GM03348 (cell line): ENCODE results near the gene FPR2.
"Not testable (repeated sequence)": the region's sequence is repeated elsewhere in the genome, so short reads cannot be mapped to it uniquely, and the experiment has no call there.

Experiments
- DNase-seq: peaks from one replicate; pipeline ENCODE4 v3.0.0; 2012; ENCODE audit warnings: low spot score

The FPR2 gene

DNA sequence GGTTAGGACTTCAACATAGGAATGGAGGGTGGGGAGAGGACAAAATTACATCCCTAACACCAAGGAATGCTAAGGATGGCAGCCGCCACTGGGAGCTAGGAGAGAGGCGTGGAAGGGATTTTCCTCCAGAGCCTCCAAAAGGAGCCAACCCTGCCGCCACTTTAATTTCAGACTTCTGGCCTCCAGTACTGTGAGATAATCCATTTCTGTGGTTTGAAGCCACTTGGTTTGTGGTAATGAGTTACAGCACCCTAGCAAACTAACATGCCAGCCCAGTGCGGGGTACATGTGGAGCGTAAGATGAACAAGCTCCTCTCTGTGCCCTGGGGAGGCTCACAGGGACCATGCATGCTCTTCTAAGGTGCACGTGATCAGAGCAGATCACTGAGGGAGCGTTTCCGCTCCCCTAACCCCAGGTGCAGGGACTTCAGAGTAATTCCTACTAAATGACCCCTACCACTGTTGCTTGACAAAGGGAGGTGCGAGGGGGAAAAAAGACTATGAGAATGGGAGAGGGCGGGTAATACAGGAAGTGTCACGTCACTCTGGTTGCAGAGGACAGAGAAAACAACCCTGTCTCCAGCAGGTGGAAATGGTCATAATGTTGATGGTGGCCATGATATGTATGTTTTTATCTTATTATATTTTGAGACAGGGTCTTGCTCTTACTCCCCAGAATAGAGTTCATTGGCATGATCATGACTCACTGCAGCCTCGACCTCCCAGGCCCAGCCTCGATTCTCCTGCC, 21.3 kb upstream of the FPR2 start:
- no peak for DNase-seq

DNA sequence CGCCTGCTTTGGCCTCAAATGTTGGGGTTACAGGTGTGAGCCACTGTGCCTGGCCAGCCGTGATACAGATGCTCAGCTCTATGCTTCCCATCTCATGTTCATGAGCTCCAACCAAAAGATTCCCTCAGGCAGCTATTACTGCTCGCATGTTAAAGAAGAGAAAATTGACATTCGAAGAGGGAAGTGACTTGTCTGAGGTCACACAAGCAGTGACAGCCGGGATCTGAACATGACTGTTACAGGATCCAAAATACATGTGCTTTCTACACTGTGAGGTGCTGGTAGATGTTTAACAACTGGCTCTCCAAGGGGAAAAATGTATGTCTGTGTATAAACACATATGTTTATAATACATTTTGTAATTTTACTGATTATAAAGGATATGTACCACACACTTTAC, 20.6 kb upstream of the FPR2 start:
- no peak for DNase-seq

DNA sequence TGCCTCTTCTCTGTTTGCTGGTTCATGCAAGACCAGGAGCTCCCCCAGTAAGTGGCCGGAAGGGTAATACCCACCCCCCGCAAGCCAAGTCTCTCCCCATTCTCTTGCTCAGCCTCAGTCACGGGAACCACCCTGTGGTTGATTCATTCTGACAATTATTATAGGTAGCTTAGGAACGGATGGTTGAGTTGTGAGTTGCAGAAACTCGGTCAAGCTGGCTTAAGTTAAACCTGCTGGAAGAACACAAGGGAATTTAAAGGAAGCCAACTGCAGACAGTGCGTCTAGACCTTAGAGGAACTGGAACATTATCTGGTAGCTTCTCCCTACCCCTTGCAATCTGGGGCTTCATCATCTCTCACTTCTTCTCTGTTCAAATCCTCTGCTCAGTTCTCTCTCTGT, 18.2 kb upstream of the FPR2 start:
- DNase-seq: no peak

DNA sequence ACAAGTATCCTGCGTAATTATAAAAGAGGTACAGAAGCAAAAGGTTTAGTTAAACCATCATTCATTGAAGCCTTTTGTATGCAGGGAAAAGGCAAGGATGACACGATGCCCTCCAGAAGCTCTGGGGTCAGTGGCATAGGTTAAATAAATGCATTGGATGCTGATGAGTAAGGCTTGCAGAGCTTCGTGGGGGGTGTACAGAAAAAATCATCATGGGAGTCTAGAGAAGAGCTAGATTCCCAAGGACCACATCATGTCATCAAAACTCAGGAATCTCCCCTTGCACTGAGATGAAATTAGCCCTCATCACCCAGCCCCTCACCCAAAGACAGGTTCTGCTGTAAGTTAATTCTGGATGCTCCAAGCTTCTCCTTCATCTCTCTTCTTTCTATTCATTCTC, 17.6 kb upstream of the FPR2 start:
- DNase-seq: no peak

DNA sequence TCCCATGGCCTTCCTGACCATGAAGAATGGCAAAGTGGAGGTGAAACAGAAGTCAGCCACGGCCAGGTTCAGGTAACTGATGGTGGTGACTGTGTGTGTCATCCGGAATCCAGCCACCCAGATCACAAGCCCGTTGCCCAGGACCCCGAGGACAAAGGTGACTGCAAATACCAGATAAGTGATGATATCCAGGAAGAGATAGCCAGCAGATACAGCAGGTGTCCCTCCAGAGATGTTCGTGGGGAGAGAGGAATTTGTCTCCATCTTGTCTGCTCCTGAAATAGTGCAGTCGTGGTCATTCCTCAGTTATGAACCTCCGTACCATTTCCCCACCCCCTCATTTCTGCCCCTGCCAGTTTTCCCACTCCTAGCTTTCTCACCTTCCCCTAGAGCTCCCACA, 14.2 kb upstream of the FPR2 start:
- no peak for DNase-seq

DNA sequence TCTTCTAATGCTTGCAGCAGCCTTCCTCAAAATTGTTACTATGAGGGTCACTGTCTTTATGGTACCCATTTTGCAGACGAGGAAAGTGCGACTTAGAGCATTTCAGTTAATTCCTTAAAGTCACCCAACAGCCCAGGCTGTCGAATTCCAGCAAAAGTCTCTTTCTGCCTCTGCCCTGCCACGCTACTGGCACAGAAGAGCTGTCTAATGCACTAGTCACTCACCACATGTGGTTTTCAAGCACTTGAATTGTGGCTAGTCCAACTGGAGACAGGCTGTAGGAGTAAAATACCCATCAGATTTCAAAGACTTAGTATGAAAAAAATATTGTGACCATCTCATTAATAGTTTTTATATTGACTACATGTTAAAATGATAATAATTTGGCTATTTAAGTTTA, 11.0 kb upstream of the FPR2 start:
- DNase-seq: peak; percentile 60

DNA sequence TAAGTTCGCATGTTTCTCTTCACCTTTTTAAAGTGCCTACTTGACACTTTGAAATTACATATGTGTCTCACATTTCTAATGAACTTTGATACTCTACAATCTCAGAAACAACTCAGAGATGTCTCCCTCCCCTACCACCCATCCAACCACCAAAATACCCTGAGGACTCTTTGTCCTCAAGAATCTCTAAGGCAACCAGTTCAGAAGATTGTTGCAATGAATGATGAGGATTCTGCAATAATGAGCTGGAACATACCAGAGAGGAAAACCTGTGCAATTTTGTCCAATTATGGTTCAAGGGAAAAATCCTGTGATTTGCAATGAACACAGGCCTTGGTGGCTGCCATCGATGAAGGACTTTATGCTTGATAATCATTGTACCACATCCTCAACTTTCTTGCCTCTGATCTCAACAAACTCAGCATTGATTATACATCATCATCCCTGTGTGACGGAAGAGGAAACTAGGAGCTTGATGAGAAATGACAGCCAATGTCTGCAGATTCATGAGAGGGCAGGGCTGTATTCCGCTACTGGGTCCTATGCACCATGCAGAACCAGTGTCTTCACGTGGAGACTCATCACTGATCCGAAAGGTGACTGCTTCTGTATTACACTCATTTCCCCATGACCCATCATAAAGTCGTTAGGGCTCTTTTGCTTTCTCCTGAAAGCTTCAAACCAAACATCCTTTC, 10.4 kb upstream of the FPR2 start:
- no peak for DNase-seq

DNA sequence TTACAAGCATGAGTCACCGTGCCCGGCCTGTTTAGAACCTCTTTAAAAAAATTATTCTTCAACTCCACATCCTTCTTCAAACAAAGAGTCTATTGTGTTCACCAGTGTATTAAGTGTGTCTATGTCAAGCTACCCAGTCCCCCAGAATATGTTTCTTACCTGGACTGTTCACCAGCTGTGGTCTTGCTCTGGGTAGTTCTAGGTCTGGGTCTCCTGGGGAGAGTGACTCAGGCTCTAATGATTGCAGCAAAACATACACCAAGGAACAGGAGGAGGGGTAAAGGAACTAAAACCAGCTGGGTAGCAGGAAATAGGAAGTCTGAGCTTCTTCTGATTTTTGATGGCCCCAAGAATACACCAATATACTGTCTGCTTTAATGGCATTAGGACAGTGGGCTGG, 9.3 kb upstream of the FPR2 start, which contains the start of gene FPR1:
Gene FPR1, minus strand, starts transcription at position 224 of the 400 bp plus-strand sequence. CDS start 4,884 bp downstream, outside the sequence.
- DNase-seq: no peak

DNA sequence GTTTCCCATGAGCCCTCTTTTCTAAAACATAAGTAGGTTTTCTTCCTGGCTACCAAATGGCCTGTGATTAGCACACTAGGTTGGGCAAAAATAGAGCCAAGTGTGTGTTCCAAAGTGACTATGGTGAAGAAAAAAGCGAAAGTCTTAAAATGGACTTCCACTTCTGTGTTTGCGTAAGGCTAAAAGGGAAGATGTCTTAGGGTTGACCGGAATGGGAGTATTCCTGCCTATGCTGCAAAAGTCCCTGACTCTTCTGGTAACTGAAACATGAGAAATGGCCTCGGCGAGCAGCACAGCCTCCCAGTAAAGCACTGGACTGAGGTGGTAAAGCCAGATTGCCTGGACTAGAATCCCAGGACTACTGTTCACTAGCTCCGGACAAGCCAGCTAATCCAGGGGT, 6.9 kb upstream of the FPR2 start:
- DNase-seq: no peak

DNA sequence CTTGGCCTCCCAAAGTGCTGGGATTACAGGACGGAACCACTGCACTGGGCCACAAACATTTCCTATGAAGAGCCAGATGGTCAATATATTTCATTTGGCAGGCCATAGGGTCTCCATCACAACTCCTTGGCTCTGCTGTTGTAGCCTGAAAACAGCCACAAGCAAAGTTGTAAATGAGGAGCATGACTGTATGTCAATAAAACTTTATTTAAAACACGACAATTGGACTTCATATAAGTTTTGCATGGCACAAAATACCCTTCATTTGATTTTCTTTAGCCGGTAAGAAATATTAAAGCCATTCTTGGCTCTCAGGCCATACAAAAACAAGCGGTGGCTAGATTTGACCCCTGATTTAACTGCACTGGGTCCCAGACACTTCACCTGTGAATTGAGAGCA, 6.2 kb upstream of the FPR2 start:
- DNase-seq: no peak

DNA sequence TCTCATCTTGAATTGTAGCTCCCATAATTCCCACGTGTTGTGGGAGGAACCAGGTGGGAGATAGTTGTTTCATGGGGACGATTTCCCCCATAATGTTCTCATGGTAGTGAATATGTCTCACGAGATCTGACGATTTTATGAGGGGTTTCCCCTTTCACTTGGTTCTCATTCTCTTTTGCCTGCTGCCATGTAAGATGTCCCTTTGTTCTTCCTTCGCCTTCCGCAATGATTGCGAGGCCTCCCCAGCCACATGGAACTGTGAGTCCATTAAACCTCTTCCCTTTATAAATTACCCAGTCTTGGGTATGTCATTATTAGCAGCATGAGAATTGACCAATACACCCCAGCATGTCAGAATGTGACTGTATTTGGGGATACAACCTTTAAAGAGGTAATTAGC, 5.4 kb upstream of the FPR2 start:
- DNase-seq: no peak

DNA sequence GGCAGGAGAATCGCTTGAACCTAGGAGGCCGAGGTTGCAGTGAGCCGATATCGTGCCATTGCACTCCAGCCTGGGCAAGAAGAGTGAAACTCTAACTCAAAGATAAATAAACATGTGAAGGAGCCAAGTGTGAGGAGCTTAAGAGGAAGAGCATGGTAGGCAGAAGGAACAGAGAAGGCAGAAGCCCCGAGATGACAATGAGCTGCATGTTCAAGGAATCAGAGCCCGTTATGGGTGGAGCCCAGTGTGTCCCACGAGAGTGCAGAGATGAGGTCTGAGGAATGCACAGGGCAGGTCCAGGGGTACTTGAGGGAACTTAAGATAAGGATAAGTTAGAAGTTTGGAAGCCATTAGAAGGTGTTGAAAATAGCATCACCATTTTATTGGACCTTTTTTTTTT, 716 bp downstream of the FPR2 start:
- no peak for DNase-seq

DNA sequence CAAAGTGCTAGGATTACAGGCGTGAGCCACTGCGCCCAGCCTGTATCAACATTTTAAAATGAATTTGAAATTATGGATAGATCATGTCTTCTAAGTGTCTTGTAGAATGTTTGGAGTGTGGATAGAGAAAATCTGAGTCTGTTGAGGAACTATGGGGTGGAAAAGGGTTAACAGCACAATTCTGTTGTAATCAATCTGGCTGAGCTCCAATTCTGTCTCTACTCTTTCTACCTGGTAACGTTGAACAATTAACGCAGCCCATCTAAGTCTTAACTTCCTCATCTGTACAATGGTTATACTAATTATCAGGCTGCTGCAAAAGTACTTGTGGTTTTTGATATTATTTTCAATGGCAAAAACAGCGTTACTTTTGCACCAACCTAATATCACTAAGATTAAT, 4.1 kb downstream of the FPR2 start:
- DNase-seq: no peak

DNA sequence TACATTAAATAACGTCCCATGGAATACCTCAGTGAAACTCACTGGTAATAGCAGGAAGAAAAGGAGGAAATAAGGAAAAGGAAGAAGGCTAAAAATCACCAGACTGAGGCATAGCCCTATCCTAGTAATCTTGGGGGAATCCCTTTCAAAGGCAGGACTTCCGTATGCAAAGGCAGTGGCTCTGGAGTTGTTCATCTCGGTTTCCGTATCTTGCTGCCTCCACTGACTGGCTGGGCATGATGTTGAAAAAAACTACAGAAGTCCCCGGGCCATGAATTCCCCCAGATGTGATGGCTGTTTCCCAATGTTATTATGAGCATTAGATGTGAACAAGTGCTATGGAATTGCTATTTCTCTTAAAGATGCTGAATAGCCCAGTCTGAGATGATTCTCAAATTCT, 5.5 kb downstream of the FPR2 start:
- no peak for DNase-seq

DNA sequence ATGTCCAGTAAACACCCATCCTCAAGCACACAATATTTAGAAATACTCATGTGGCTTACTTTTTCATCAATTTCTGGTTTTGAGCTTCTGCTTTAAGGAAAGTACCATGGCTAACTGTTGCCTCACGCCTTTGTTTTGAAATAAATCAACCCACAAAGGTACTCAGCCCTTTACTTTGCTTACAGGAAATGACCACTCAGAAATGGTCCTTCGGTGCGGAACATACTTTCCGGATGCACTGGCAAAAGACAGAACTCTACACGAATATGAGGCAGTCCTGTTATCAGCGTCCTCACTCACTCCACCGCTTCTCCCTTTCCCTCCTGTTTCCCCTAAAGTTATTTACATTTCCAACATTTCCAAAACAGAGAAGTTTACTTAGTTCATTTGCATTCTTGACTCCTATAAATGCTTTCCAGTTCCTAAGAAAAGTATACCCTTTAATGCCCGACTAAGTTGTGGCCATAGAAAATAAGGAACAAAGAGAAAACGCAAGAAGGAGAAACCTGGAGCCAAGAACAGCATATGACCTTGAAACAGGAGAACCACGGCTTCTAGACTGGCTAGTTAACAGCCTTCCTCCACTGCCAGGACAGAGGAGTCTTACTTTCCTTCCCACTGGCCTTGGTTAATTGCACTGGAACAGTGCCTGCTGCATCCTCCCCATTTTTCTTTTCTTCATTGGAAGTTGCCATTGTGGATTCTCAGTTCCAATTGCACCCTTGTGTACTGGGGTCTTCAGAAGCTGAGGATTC, 10.6 kb downstream of the FPR2 start:
- no peak for DNase-seq

DNA sequence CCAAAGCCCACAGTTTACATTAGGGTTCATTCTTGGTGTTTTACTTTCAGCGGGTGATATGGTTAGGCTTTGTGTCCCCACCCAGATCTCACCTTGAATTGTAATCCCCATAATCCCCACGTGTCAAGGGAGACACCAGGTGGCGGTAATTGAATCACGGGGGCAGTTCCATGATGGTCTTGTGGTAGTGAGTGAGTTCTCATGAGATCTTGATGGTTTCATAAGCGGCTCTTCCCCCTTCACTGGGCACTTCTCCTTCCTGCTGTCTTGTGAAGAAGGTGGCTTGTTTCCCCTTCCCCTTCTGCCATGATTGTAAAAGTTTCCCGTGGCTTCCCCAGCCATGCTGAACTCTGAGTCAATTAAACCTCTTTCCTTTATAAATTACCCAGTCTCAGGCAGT, 12.0 kb downstream of the FPR2 start:
- no peak for DNase-seq

DNA sequence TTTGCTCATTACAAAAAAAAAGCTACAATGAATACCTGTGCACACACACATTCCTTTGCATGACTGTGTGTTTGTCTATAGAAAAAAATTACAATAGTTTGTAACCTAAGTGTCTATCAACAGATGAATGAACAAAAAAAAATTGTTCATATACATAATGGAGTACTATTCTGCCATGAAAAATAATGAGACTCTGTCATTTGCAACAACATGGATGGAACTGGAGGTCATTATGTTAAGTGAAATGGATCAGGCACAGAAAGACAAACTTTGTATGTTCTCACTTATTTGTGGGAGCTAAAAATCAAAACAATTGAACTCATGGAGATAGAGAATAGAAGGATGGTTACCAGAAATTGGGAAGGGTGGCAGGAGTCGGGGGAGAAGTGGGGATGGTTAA, 15.6 kb downstream of the FPR2 start:
- not testable (repeated sequence) for DNase-seq

DNA sequence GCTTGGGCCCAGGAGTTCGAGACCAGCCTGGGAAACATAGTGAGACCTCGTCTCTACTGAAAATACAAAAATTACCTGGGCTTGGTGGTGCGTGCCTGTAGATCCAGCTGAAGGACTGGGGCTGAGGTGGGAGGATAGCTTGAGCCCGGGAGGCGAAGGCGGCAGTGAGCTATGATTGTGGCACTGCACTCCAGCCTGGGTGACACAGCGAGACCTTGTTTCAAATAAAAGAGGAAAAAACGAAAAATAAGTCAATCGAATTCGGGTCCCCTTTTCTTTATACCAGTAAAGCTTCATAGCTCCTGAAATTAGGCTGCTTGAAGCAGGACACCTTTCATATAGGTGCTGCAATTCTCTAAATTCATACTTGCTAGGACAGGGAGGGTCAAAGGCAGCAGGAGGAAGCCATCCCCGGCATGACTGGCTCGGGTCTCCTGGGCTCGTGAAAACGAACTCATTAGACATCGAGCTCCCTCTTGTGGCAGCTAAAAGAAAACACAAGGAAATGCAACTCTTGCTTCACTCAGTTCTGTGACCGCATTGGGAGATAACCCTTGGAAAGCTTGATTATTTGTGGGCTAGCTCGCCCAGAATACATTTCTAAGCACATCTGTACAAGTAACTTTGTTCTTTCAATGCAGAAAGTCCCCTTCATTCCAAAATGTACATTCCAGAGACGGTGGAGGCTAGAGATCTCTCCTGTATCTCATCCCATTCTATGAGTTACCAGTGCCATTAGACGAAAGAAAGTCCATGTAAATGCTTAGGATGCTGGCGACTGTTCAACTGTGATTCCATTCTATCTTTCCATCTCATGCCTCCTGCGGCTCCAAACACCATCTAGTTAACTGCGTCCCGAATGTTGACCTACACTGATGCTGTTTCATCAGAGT, 16.8 kb downstream of the FPR2 start:
- DNase-seq: peak; percentile 83

DNA sequence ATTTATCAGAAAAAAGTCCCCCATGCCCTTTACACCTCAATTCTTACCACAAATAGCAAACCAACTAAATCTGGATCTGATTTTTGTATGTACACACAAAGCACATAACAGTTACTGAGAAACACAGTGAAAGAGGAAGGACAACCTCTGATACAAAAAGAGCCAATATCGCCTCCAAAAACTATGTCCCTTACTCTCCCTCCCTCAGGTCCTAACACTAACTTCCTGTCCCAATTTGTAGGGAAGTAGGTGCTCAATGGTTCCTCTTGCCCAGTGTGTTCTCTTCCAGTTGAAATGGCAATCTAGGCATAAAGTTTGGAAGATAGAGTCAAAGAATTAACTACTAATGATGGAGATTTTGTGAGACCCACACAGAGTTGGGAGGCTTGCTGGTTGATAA, 18.2 kb downstream of the FPR2 start:
- DNase-seq: no peak

DNA sequence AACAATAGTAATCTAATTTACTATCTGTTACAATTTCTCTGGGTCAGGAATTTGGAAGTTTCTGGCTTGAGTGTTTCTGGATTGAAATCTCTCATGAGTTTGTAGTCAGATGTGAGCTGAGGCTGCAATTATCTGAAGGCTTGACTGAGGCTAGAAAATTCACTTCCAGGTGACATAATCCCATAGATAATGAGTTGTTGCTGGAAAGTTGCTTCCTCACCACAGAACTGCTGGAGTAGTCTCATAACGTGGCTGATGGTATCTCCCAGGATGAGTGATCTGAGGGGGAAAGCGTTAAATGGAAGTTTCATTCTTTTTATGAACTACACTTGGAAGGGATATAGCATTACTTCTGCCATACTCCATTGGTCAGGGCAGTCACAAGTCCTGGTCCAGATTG, 18.7 kb downstream of the FPR2 start:
- DNase-seq: no peak

DNA sequence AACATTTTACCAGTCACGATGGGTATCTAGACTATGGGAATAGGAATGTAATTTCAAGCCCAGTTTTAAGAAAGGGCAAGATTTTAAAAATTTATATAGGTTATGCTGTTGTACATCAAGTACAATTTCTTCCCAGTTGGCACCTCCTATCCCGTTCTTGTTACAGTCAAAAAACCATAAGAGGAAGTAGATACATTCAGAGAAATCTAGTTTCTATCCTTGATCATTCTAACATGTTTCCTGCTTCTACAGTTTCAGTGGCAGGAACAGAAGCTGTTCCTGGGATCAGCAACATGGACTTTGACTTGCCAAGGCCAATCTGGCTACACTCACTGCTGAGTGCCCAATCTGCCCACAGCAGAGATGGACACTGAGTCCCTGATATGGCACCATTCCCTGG, 19.3 kb downstream of the FPR2 start:
- DNase-seq: no peak

DNA sequence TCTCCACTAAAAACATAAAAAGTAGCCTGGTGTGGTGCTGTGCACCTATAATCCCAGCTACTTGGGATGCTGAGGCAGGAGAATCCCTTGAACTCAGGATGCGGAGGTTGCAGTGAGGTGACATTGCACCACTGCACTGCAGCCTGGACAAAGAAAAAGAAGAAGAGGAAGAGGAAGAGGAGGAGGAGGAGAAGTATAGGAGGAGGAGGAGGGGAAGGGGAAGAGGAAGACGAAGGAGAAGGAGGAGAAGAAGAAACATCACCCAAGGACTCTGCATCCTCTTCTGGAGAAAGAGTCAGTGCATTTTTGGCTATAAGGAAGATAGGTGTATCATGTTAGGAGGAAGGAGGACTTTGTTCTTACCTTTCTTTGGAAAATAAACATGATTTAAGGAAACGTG, 21.0 kb downstream of the FPR2 start:
- no peak for DNase-seq
